GM10847 (cell line): ENCODE measurements around the gene RCAN2.

ENCODE experiments used
- POLR2A ChIP-seq: IDR thresholded peaks from 2 replicates; pipeline ENCODE4 v1.6.1; 2011; ENCODE audit not compliant: insufficient read length; ENCODE audit errors: extremely low read depth

RCAN2 gene

GRCh38 chr6:46315589-46315988 lies 175.7 kb downstream of the RCAN2 start:
- no peak for TF ChIP-seq POLR2A

GRCh38 chr6:46312654-46313053 lies 178.6 kb downstream of the RCAN2 start:
- TF ChIP-seq POLR2A, result no peak

GRCh38 chr6:46310196-46310595 lies 181.1 kb downstream of the RCAN2 start:
- TF ChIP-seq POLR2A, result no peak

GRCh38 chr6:46306431-46306830 lies 184.8 kb downstream of the RCAN2 start:
- TF ChIP-seq POLR2A, result no peak

- no peak for TF ChIP-seq POLR2A
Measured at GRCh38 chr6:46305833-46306232, 185.4 kb downstream of the RCAN2 start.

GRCh38 chr6:46305236-46305635 lies 186.0 kb downstream of the RCAN2 start:
- TF ChIP-seq POLR2A, result no peak

- no peak for TF ChIP-seq POLR2A
Measured at GRCh38 chr6:46302816-46303215, 188.4 kb downstream of the RCAN2 start.

- TF ChIP-seq POLR2A, result no peak
Measured at GRCh38 chr6:46302176-46302575, 189.1 kb downstream of the RCAN2 start.

- no peak for TF ChIP-seq POLR2A
Measured at GRCh38 chr6:46299253-46299652, 192.0 kb downstream of the RCAN2 start.

- no peak for TF ChIP-seq POLR2A
Measured at GRCh38 chr6:46296586-46296985, 194.7 kb downstream of the RCAN2 start.

- TF ChIP-seq POLR2A, result no peak
Measured at GRCh38 chr6:46293641-46294316, 197.5 kb downstream of the RCAN2 start.

GRCh38 chr6:46291880-46292279 lies 199.4 kb downstream of the RCAN2 start:
- no peak for TF ChIP-seq POLR2A

- no peak for TF ChIP-seq POLR2A
Measured at GRCh38 chr6:46291275-46291633, 200.0 kb downstream of the RCAN2 start.

GRCh38 chr6:46290421-46291274 lies 200.6 kb downstream of the RCAN2 start:
- no peak for TF ChIP-seq POLR2A

GRCh38 chr6:46289898-46290297 lies 201.4 kb downstream of the RCAN2 start:
- TF ChIP-seq POLR2A, result no peak

- TF ChIP-seq POLR2A, result no peak
Measured at GRCh38 chr6:46288835-46289234, 202.4 kb downstream of the RCAN2 start.
